ENCODE results near the gene BABAM2. TPM values are rescaled to one million over a fixed set of nuclear protein-coding genes. Genes with fewer than 3 reads are reported as not detected.

BABAM2 gene
- total RNA-seq, 2 donors from 2014 or later, result 32.2 to 33.5 TPM

DNA sequence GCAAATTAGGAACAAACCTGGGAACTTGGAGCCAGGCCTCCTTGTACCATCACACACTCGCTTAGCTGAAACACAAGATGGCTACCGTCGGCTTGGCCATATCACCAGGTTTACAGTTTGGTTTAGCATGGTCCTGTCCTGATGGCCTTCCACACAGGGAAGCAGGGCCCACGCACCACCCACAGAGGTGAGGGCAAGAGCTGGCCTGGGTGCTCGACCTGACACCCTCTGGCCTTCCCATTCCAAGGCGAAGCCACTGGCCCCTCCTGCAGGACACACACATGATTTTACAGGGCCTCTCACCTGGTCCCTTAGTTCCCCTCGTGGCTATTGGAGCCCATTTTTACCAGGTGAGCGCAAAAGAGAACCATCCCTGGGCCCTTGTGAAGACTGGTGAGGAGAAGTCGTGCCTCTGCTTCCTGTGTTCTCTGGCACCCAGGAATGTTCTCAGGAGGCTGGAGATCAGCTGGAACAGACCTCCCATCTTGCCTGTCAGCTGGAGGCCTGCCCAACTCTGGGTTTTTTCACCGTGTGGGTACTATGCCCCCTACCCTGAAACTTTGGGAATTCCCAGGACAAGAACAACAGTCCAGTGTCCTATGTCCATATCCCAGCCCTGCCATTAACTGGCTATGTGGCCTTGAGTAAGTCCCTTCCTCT is 449.1 kb downstream of the BABAM2 start:
- H3K9me3 ChIP-seq, result no peaks in the 10 kb centered on the region
- H3K4me3 ChIP-seq, result no peak overlapping the region
- DNase-seq, result no peak
- intact Hi-C loops (cut with DNase I), result no loop called here
- no peaks in the 10 kb centered on the region for H3K4me1 ChIP-seq
- no peak for TF ChIP-seq CTCF (IDR thresholded peaks at IDR 0.05)
- H3K36me3 ChIP-seq, result no peaks in the 10 kb centered on the region
- H3K27ac ChIP-seq, result peak overlapping the region; percentile 43
- H3K9ac ChIP-seq (ENCODE audit: low read depth in 2 of 2, low read length in 2 of 2), result no peak overlapping the region
- H3K27me3 ChIP-seq, result no peaks in the 10 kb centered on the region

GRCh38 chr2:28340312-28341202 is 450.0 kb downstream of the BABAM2 start:
- Histone ChIP-seq H3K4me1 (no peaks in the 10 kb centered on the region), H3K27me3 (no peaks in the 10 kb centered on the region), H3K9me3 (no peaks in the 10 kb centered on the region), H3K27ac (no peak overlapping the region), H3K4me3 (no peak overlapping the region), H3K9ac (ENCODE audit: low read depth in 2 of 2, low read length in 2 of 2) (peak overlapping the region in 1 of 2 donors; percentile 26), H3K36me3 (no peaks in the 10 kb centered on the region)
- no peak for DNase-seq
- intact Hi-C loops (cut with DNase I), result no loop called here
- no peak for TF ChIP-seq CTCF (IDR thresholded peaks at IDR 0.05)

DNA sequence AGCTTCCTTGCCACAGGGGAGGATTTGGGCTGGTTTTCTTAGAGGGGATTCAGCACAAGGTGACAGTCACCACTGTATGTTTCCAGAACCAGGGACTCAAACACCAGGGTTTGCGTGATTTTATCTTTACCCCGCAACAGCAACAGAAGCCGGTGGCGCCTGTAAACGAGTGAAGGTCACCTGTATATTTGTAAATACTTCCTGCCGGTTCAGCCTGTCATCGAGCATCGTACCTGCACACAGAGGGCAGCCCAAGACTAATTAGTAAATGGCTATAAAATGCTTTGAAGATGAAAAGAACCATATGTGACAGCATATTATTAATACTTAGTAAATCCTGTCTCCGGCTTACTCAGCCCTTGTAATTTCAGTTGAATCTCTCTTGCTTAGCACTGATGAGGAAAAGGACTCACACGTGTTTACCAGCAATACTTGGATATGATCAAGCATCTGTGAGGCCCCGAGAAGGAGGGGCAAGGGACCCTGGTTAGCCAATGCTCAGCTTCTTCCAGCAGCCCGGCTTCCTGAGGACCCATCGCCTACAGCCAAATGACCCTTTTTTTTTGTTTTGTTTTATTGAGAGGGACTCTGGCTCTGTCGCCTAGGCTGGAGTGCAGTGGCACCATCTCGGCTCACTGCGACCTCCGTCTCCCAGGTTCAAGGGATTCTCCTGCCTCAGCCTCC is 450.8 kb downstream of the BABAM2 start:
- Histone ChIP-seq H3K4me3 (no peak overlapping the region), H3K9ac (ENCODE audit: low read depth in 2 of 2, low read length in 2 of 2) (peak overlapping the region in 1 of 2 donors; percentile 26), H3K27ac (peak overlapping the region; percentile 32), H3K27me3 (no peaks in the 10 kb centered on the region), H3K4me1 (no peaks in the 10 kb centered on the region), H3K9me3 (no peaks in the 10 kb centered on the region), H3K36me3 (no peaks in the 10 kb centered on the region)
- no peak for DNase-seq
- intact Hi-C loops (cut with DNase I), result no loop called here
- no peak for TF ChIP-seq CTCF (IDR thresholded peaks at IDR 0.05)

DNA sequence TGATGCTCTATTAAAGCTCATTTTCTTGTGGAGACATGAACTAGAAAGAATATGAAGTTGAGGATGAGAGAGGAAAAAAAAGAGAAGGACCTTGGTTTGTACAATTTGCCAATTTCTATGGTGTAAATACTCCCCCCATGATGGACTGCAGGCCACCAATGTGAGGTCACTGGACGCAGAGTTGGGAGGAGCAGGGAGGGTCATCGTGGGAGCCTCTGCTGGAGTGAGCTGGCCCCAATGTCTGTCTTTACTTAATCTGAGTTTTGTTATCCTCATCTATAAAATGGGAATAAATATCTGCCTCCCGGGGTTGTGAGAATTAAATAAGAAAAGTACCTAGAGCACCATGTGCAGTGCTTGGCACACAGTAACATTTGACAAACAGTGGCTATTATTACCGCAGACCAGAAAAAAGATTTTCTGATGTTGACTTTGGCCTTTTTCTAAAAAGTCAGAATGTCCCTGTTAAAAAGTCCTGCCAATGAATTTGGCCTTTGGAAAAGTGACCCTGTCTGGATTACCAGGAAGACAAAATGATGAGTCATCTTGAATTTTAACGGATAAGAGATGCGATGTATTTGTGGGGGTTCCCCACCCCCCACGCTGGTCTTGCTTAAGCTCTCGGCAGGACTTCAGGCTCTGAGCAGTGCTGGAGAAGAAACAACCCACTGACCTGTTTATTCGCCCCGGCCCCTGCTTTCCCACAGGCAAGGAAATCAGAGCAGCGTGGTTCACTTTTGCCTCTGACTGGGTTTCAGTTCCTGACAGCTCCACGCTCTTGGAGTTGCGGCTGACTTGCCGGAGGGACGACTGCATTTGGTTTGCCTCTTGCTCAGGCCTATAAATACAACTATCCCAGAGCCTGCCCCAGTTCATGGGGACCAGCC is 451.8 kb downstream of the BABAM2 start:
- Histone ChIP-seq H3K36me3 (no peaks in the 10 kb centered on the region), H3K9ac (ENCODE audit: low read depth in 2 of 2, low read length in 2 of 2) (peak overlapping the region in 1 of 2 donors; percentile 21), H3K27ac (peak overlapping the region; percentile 60), H3K27me3 (no peaks in the 10 kb centered on the region), H3K4me3 (no peak overlapping the region), H3K9me3 (no peaks in the 10 kb centered on the region), H3K4me1 (no peaks in the 10 kb centered on the region)
- TF ChIP-seq CTCF (IDR thresholded peaks at IDR 0.05), result no peak
- intact Hi-C loops (cut with DNase I), result no loop called here
- DNase-seq, result peak; percentile 49
